Measurements from ENCODE around the gene CDHR5.
"Not testable (repeated sequence)": the region's sequence is repeated elsewhere in the genome, so short reads cannot be mapped to it uniquely, and the experiment has no call there.

Gene CDHR5

DNA sequence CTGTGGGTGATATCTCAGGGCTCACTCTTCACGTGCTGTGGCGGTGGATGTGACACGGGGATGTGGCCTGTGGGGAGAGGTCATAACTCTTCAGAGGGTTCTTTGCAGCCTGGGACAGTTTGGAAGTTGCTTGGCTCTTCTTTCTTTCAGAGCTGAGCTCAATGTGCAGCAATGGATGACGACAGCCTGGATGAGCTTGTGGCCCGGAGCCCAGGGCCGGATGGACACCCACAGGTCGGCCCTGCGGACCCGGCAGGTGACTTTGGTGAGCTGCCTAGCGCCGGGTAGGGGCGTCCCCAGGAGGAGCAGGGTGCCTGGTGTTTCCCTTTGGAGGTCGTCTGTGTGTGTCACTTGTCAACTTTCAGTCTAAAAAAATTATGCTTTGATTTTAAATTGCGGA lies 43.4 kb downstream of the CDHR5 start:
- no peak for DNase-seq

DNA sequence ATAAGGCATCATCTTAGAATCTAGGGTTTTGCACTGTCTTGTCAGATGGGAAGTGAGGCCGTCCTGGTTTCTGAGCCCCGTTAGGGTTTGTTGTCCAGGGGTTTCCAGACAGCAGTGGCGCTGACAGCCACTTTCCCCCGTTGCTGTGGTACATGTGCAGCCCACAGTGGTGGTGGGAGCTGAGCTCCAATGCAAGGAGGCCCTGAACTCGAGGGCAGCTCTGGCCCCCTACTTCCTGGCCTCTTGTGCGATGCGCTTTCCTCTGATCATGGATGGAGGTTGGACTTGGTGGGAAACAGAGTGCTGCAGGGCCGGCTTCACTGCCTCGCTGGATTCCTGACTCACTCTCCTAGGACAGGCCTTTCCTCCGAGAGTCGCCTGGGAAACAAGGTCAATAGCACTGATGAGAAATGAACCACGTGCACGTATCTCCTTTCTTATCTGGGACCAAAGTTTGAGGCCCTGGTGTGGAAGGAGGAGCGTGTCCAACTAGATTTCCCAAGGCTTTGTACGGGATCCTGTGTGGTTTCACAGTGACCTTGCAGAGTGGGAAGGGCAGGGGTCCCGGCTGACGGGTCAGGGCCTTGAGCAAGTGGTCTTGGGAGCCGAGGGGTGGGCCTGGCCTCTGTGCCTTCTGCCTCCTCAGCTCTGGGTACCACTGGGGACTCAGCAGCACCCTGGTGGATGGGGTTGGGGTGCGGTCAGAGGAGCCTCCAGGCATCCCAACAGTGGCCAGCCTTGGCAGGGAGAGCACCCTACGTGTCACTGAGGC lies 44.7 kb downstream of the CDHR5 start:
- no peak for DNase-seq

DNA sequence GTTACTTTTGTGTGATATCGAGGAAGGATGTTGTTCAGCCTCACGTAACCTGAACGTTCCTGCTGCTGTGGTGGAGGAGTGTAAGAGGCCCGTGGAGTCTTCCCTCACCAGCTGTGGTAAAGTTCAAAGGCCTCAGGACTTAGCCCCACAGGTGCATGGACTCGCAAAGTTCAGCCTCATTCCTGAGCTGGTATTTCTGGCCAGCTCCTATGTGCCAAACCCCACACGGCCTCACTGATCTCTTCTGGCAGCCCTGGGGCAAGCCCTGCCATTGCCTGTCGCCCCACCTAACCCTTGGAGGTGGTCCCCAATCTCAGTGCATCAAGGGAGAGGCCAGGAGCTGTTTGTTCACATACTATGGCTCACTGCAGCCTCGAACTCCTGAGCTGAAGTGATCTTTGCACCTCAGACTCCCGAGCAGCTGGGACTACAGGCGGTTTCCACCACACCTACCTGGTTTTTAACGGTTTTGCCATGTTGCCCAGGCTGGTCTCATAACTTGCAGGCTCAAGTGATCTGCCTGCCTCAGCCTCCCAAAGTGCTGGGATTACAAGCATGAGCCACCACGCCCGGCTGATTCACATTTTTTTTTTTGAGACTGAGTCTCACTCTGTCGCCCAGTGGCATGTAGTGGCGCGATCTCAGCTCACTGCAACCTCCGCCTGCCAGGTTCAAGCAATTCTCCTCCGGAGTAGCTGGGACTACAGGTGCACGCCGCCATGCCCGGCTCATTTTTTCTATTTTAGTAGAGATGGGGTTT lies 46.3 kb downstream of the CDHR5 start:
- DNase-seq, result no peak

- no peak for DNase-seq
Observed at GRCh38 chr11:577611-577894, 47.2 kb downstream of the CDHR5 start.

DNA sequence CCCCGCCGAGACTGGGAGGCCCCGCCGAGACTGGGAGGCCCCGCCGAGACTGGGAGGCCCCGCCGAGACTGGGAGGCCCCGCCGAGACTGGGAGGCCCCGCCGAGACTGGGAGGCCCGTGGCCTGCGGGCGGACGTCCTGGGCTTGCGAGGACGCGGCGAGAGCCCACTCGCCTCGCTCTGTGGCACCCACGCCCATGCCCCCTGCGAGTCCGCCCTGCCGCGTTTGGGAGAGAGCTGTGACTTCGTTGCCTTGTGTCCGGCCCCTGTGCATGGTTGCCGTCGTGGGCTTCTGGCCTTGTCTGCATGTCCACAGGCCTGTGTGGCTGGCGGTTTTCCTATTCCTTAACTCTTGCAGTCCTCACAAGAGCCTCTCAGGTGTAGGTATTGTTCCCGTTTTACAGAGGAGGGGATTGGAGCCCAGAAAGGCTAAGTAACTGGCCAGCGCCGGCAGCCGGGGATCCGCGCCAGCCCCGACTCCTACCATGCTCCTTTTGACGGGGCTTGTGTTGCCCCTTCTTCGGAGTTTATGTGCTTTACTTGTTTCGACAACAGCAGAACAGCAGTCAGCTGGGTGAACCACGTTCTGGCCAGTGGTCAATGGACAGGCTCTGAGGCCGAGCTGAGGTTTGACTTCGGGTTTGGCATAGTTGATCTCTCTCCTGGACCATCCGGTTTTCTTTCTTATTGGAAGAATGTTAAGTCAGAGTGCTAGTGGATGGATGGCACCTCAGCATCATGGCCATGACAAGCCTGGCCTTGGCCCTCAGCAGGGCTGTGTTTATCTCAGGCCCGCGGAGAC lies 47.7 kb downstream of the CDHR5 start:
- DNase-seq, result no peak

DNA sequence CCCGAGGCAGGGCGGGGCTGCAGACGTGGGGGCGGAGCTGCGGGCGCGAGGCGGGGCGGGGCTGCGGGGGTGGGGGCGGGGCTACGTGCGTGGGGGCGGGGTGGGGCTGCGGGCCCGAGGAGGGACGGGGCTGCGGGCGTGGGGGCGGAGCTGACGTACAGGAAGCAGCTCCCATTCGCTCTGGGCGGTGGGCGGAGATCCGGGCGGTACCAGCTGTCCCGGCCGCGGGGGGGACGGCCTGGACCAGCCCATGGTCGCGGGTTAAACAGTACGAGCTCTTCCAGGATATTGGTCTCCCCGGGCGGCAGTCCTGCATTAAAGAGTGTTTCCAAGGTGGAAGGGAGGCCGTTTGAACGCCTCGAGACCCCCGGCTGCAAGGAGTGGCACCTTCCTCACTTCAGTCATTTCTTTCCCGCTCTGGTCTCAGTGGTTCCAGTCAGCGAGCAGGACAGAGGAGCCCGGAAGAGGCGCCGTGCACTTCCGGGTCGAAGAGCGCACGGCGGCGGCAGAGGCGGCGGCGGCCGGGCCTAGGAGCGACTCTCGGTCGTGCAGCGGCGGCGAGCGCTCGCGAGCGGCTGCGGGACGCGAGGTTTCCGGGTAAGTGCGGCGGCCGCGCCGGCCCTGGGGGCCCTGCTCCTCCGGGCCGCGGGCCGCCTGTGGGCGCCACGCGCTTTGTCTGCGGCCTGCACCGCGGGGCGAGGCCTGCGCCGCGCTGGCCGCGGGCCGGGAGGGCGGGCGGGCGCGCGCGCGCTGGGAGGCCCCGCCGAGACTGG lies 48.6 kb downstream of the CDHR5 start, which contains the start of gene PHRF1:
Gene PHRF1, plus strand, starts transcription at position 475 of the 773 bp plus-strand sequence. CDS start 5,043 bp downstream, outside the sequence.
- peak; percentile 44 for DNase-seq

DNA sequence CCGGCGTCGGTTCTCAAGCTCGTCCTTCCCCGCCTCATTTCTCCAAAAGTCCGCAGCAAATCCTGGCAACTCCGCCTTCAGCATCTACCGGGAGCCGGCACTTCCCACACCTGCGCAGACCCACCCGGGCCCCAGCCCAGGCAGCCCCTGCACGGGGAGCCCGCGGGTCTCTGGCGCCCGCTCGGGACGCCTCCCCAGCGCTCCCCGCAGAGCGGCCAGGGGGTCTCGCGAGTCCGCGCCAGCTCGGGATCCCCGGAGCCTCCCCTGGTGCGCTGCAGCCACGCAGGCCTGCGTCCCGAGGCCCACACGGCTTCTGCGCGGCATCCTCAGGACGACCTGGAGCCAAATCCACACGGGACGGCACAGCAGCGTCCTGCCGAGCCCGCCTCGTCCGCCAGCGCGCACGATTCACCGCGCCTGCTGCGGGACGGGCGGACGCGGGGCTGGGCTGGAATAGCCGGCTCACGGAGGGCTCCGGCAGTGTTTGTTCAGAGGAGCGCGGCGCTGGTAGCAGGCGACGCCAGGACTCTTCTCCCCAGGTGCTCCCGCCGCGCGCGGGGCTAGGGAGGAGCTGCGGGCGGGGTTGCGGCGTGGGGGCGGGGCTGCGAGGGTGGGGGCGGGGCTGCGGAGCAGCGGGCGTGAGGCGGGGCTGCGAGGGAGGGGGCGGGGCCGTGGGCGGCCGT lies 49.3 kb downstream of the CDHR5 start:
- DNase-seq, result no peak

DNA sequence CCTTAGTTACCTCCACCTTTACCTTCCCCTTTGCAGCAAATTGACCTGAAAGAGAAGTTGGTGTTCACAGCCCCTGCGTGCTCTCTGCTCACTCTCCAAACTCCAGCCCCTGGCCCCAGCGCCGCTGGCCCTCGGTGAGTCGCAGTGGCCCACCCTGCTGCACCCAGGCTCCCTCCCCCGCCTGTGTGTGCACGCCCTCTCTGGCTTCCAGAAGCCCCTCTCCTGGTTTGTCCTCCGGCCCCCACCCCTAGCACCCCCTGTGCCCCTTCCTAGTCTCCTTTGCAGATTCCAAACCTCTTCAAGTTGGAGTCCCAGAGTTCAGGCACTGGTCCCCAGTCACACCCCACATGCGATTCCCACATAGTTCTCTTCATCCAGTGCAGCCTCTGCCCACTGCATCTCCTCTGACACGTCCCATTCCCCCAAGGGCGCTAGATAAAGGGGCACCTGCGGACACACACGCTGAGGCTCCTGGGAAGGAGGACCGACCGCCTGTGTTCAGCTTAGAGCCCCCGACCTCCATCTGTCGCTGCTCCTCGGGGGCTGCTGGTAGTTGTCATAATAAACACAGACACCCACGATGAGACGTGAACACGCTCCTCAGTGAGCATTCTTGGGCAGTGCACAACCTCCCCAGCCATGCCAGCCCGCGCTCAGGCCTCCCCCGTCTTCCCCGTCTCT lies 50.0 kb downstream of the CDHR5 start:
- no peak for DNase-seq

DNA sequence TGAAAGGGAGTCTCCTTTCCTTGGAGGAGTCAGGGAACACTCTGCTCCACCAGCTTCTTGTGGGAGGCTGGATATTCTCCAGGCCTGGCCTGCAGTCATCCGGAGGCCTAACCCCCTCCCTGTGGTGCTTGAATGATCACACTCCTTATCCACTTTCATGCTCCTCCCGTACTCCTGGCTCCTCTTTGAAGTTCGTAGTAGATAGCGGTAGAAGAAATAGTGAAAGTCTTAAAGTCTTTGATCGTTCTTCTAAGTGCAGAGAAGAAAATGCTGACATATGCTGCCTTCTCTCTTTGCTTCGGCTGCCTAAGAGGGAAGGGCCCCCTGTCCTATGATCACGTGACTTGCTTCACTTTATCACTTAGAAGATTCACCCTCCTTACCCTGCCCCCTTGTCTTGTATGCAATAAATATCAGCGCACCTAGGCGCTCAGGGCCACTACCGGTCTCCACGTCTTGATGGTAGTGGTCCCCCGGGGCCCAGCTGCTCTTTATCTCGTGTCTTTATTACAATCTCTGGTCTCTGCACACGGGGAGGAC lies 50.7 kb downstream of the CDHR5 start:
- not testable (repeated sequence) for DNase-seq

GRCh38 chr11:573146-573759 lies 51.5 kb downstream of the CDHR5 start:
- no peak for DNase-seq

- DNase-seq, result no peak
Observed at GRCh38 chr11:571802-572185, 53.0 kb downstream of the CDHR5 start.

DNA sequence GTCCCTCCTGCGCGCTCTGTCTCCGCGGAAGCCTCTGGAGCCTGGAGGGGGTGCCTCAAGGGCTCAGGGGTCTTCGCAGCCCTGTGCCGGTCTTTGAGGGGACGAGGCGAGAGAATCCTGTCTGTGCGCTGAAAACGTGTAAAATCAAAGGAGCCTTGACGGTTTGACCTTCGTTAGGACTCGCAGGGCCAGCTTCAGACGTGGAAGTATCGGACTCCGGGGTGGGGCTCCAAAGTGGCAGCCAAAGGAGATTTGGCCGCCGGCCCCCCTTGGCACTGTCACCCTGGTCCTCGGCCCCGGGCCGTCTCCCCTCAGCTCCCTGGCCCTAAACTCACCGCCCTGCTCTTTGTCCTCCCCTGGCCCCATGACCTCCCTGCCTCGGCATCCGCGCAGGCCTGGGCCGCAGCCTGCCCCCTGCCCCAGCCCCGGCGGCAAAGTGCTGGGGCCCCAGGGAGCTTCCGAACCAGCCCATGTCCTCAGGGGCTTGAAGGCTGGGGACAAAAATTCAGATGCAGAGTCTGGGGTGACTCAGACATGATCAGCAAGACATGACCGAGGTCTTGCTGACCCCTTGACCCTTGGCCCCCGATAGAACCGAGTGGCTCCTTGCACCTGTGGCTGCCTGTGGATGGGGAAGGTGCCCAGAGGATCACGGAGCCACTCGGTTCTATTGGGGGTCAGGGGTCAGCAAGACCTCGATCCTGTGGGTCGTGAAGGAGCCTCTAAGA lies 55.4 kb downstream of the CDHR5 start:
- no peak for DNase-seq

- peak; percentile 56 for DNase-seq
Observed at GRCh38 chr11:568306-569157, 56.2 kb downstream of the CDHR5 start.

DNA sequence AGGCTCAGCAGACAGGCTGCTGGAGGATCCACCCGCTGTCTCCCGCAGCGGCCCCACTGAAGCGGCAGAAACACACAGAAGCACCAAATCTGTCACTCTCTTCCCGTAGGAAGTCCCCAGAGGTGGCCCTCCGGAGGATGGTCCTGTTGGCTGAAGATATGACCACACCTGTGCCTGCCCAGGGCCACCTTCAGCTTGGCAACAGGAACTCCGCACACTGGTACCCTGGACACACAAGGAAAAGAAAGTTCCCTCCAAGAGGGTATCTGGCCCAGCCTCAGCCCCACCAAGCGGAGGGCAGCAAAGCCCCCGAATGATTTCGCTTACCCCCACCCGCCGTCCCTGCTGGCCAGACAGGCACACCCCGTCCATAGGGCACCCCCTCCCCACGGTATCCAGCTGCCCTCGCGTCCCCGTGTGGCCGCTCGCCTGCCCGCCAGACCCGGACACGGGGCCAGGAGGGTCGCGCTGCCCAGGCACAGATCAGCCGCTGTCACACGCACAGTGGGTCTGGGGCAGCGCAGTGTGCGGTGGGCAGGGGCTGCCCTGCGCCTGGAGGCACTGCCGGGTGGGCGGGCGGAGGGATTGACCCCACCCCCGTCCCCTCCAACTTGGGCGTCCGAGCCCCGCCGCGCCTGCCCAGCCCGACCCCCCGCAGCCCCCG lies 57.0 kb downstream of the CDHR5 start:
- DNase-seq, result no peak

- DNase-seq, result no peak
Observed at GRCh38 chr11:567011-567628, 57.6 kb downstream of the CDHR5 start.

All from GF-D8 (cell line).